H1 (cell line): ENCODE results near the gene TCIRG1. TPM values are rescaled to one million over a fixed set of nuclear protein-coding genes. Genes with fewer than 3 reads are reported as not detected.

Experiments
- CTCF ChIA-PET: fragments of 300-600 bp; sonication (Branson Sonifier 250); formaldehyde crosslinking; loops from one replicate; lab custom pipeline; 2021; ENCODE audit not compliant: partially characterized antibody; lab: Charles Lee
- POLR2A ChIA-PET: fragments of 300-600 bp; sonication (Branson Sonifier 250); formaldehyde crosslinking; loops from one replicate; lab custom pipeline; 2021; ENCODE audit warnings: inconsistent platforms; ENCODE audit not compliant: partially characterized antibody; lab: Charles Lee
- DNase-seq, 2 experiments: peaks; one replicate each; pipeline versions ENCODE4 v3.0.0 to v3.0.0-alpha.2; 2010 to 2022; ENCODE audit warnings: low spot score in 2 of 2, low read depth in 1 of 2, mixed read lengths in 1 of 2
- FAIRE-seq: peaks from 2 replicates; lab custom pipeline; 2011; peaks lifted over from hg19 to GRCh38; lab: Jason Lieb, UNC
- H2AFZ ChIP-seq: 2 replicates; pipeline ENCODE4 v1.8.1; 2012; ENCODE audit warnings: low read length, inconsistent platforms
- H2AK5ac ChIP-seq: 2 replicates; pipeline ENCODE4 v1.6.1; 2013; ENCODE audit warnings: low read depth, low read length
- H2BK120ac ChIP-seq: replicated peaks from 2 replicates; pipeline ENCODE3; 2013; ENCODE audit warnings: low read depth, low read length, inconsistent platforms
- H2BK12ac ChIP-seq: 2 replicates; pipeline ENCODE4 v1.6.1; 2013; ENCODE audit warnings: low read depth, low read length
- H2BK15ac ChIP-seq: 2 replicates; pipeline ENCODE4 v1.6.1; 2013; ENCODE audit warnings: low read length
- H2BK20ac ChIP-seq: 2 replicates; pipeline ENCODE4 v1.6.1; 2013; ENCODE audit warnings: low read length
- H2BK5ac ChIP-seq: 2 replicates; pipeline ENCODE4 v1.6.1; 2013; ENCODE audit warnings: low read depth, low read length
- H3K14ac ChIP-seq: 2 replicates; pipeline ENCODE4 v1.6.1; 2013; ENCODE audit warnings: inconsistent platforms; ENCODE audit not compliant: insufficient read length
- H3K18ac ChIP-seq: 2 replicates; pipeline ENCODE4 v1.6.1; 2013; ENCODE audit warnings: low read length; ENCODE audit errors: extremely low read depth
- H3K23ac ChIP-seq: 2 replicates; pipeline ENCODE4 v1.6.1; 2013; ENCODE audit warnings: inconsistent platforms; ENCODE audit not compliant: insufficient read length
- H3K23me2 ChIP-seq: 2 replicates; pipeline ENCODE4 v1.6.1; 2013; ENCODE audit warnings: low read depth, low read length
- H3K27ac ChIP-seq: 2 replicates; pipeline ENCODE4 v1.6.1; 2011; ENCODE audit warnings: low read depth, low read length, inconsistent platforms
- H3K27me3 ChIP-seq, 4 experiments: replicated peaks in 1 of 4; 1 replicate in 1 of 4; 2 replicates in 3 of 4; pipeline versions ENCODE4 v1.6.1 to v1.8.1; 2011 to 2013; ENCODE audit warnings: low read length in 3 of 4, mild to moderate bottlenecking in 3 of 4, inconsistent platforms in 2 of 4, mixed read lengths in 2 of 4, moderate library complexity in 1 of 4; ENCODE audit not compliant: control insufficient read depth in 3 of 4, insufficient read depth in 3 of 4; ENCODE audit errors: extremely low read depth in 1 of 4
- H3K36me3 ChIP-seq, 4 experiments: 2 replicates each; pipeline versions ENCODE4 v1.6.1 to v1.8.1; 2011 to 2013; ENCODE audit warnings: mild to moderate bottlenecking in 4 of 4, low read length in 3 of 4, moderate library complexity in 2 of 4, control low read depth in 1 of 4, inconsistent platforms in 1 of 4; ENCODE audit not compliant: insufficient read depth in 4 of 4, control insufficient read depth in 2 of 4
- H3K4ac ChIP-seq: replicated peaks from 2 replicates; pipeline ENCODE3; 2013; ENCODE audit warnings: low read length, low read depth, mixed read lengths, inconsistent platforms; ENCODE audit not compliant: insufficient read length
- H3K4me1 ChIP-seq, 4 experiments: replicated peaks in 1 of 4; 1 replicate in 1 of 4; 2 replicates in 3 of 4; pipeline versions ENCODE4 v1.6.1 to v1.8.1; 2011 to 2013; ENCODE audit warnings: low read length in 3 of 4, inconsistent platforms in 2 of 4, mixed read lengths in 1 of 4; ENCODE audit not compliant: insufficient read depth in 4 of 4, control insufficient read depth in 3 of 4
- H3K4me2 ChIP-seq, 2 experiments: 2 replicates each; pipeline versions ENCODE4 v1.6.1 to v1.8.1; 2011 to 2013; ENCODE audit warnings: low read depth in 2 of 2, low read length in 2 of 2, control low read depth in 1 of 2, inconsistent platforms in 1 of 2, mild to moderate bottlenecking in 1 of 2; ENCODE audit not compliant: insufficient read depth in 1 of 2
- H3K4me3 ChIP-seq, 4 experiments: fragments of 200-600, 300-600 bp in 1 of 4; sonication (generic), shearing (Covaris generic), sonication (Bioruptor Twin) in 1 of 4; 2 replicates each; pipeline versions ENCODE4 v1.5.1 to v1.8.1; 2011 to 2016; ENCODE audit warnings: low read length in 4 of 4, low read depth in 3 of 4, control low read depth in 2 of 4, inconsistent platforms in 2 of 4, mild to moderate bottlenecking in 2 of 4, mixed read lengths in 1 of 4, moderate library complexity in 1 of 4; ENCODE audit not compliant: insufficient read depth in 2 of 4; ENCODE audit errors: extremely low read depth in 1 of 4
- H3K56ac ChIP-seq: replicated peaks from 2 replicates; pipeline ENCODE3; 2013; ENCODE audit warnings: low read depth, mild to moderate bottlenecking, mixed read lengths, low read length, inconsistent platforms; ENCODE audit not compliant: insufficient read length
- H3K79me1 ChIP-seq: 2 replicates; pipeline ENCODE4 v1.6.1; 2013; ENCODE audit warnings: low read depth, low read length, control low read depth
- H3K79me2 ChIP-seq, 2 experiments: 2 replicates each; pipeline versions ENCODE4 v1.6.1 to v1.8.1; 2012 to 2013; ENCODE audit warnings: low read length in 2 of 2, mild to moderate bottlenecking in 2 of 2, inconsistent platforms in 1 of 2; ENCODE audit not compliant: insufficient read depth in 2 of 2, control insufficient read depth in 1 of 2
- H3K9ac ChIP-seq, 4 experiments: replicated peaks in 1 of 4; 1 replicate in 1 of 4; 2 replicates in 3 of 4; pipeline versions ENCODE4 v1.6.1 to v1.8.1; 2011 to 2013; ENCODE audit warnings: low read depth in 3 of 4, low read length in 3 of 4, control low read depth in 2 of 4, mild to moderate bottlenecking in 2 of 4, moderate library complexity in 2 of 4, inconsistent platforms in 1 of 4; ENCODE audit errors: extremely low read depth in 1 of 4
- H3K9me3 ChIP-seq, 2 experiments: 2 replicates each; pipeline versions ENCODE4 v1.6.1 to v1.8.1; 2012 to 2013; ENCODE audit warnings: mild to moderate bottlenecking in 2 of 2, moderate library complexity in 2 of 2, control low read depth in 1 of 2, inconsistent platforms in 1 of 2, low read depth in 1 of 2, low read length in 1 of 2, mixed read lengths in 1 of 2; ENCODE audit not compliant: insufficient read depth in 2 of 2
- H4K20me1 ChIP-seq, 2 experiments: replicated peaks in 1 of 2; 2 replicates each; pipeline versions ENCODE3 to v1.8.1; 2011 to 2013; ENCODE audit warnings: inconsistent platforms in 2 of 2, low read length in 2 of 2, mild to moderate bottlenecking in 1 of 2; ENCODE audit not compliant: insufficient read depth in 2 of 2, control insufficient read depth in 1 of 2
- H4K5ac ChIP-seq: 2 replicates; pipeline ENCODE4 v1.6.1; 2013; ENCODE audit warnings: low read length, low read depth, mixed read lengths, inconsistent platforms; ENCODE audit not compliant: insufficient read length
- H4K8ac ChIP-seq: 2 replicates; pipeline ENCODE4 v1.8.0; 2013; ENCODE audit warnings: mild to moderate bottlenecking, moderate library complexity, low read length, inconsistent platforms; ENCODE audit not compliant: insufficient read depth; ENCODE audit errors: extremely low read depth
- H4K91ac ChIP-seq: replicated peaks from 2 replicates; pipeline ENCODE3; 2013; ENCODE audit warnings: low read length, mixed read lengths, inconsistent platforms; ENCODE audit not compliant: insufficient read length
- POLR2AphosphoS5 ChIP-seq: IDR thresholded peaks from 2 replicates; pipeline ENCODE4 v1.6.1; 2011; ENCODE audit warnings: low read depth, low read length
- TBP ChIP-seq: IDR thresholded peaks from 2 replicates; pipeline ENCODE4 v1.6.1; 2011; ENCODE audit warnings: low read depth, low read length, improper control_type of control experiment
- WGBS, 2 experiments: shearing (Covaris generic) in 1 of 2; methylation state at CpG; one replicate each; pipeline versions ENCODE4 v1.1.6 to v1.1.7; 2013 to 2015; ENCODE audit warnings: low lambda C conversion rate in 2 of 2, mixed read lengths in 2 of 2, inconsistent platforms in 1 of 2, low coverage in 1 of 2, missing lambda C conversion rate in 1 of 2; ENCODE audit not compliant: insufficient replicate concordance in 2 of 2, insufficient coverage in 1 of 2, insufficient read length in 1 of 2; ENCODE audit errors: extremely low coverage in 1 of 2, missing lambda C conversion rate in 1 of 2; 5-methylcytosine and 5-hydroxymethylcytosine counted together
- polyA plus RNA-seq, 7 experiments: library from polyadenylated mRNA; depleted of rRNA in 3 of 7; stranded (reverse) in 5 of 7; unstranded in 2 of 7; fragments of >200 nt in 5 of 7; fragments of 200-250 nt in 2 of 7; gene quantifications; 1 replicate in 5 of 7; 2 replicates in 1 of 7; 4 replicates in 1 of 7; pipeline versions ENCODE4 v1.2.1 to v1.2.3, GENCODE V29; 2011 to 2013; ENCODE audit warnings: missing spikeins in 2 of 7, mixed read lengths in 2 of 7
- total RNA-seq: library from RNA; stranded (reverse); fragmentation: NEBNext Ultra II Directional; extraction: Animal tissue kit (Norgen Biotek cat#: 25700); gene quantifications from 2 replicates; pipeline ENCODE4 v1.2.1, GENCODE V29; 2021

The TCIRG1 gene
- total and polyA plus RNA-seq, 2 of the 8 experiments (the other 6 are each of a cell fraction or from before 2014, with no cell fraction given) = 25.3 to 39.6 TPM

- POLR2A ChIA-PET = interaction anchor here (0.6 to 10.8 kb wide), 12 partner anchors 9 to 606 kb away, joined by 3 to 183 read pairs (median 4); partner anchors contain the start of genes CHKA, NDUFS8 and TCIRG1
Observed at GRCh38 chr11:68053117-68053516, 14.3 kb downstream of the TCIRG1 start.

More at GRCh38 chr11:68053117-68053516, 14.3 kb downstream of the TCIRG1 start:
- no peak overlapping the region for H2BK120ac ChIP-seq
- no peak overlapping the region for H3K9ac ChIP-seq
- no peak for DNase-seq
- H2BK5ac ChIP-seq = no peak overlapping the region
- H3K27me3 ChIP-seq = no peaks in the 10 kb centered on the region
- CTCF ChIA-PET = interaction anchor here (0.9 to 2.9 kb wide), 6 partner anchors 9 to 154 kb away, joined by 3 to 18 read pairs (median 4); partner anchors contain the start of gene TCIRG1
- H2BK15ac ChIP-seq = no peak overlapping the region
- peaks cover 3% of the 10 kb centered on the region; the same call in 1 of the 2 replicates for H3K79me1 ChIP-seq
- H3K79me2 ChIP-seq = no peaks in the 10 kb centered on the region
- H2BK12ac ChIP-seq = no peak overlapping the region
- no peak overlapping the region for H3K14ac ChIP-seq
- H3K4me2 ChIP-seq = no peak overlapping the region
- no peak overlapping the region for H4K91ac ChIP-seq
- TF ChIP-seq TBP (no peak), POLR2AphosphoS5 (peak; percentile 81; the same call in 1 of the 2 replicates)
- TF ChIP-seq, all 59 proteins: peak for 1
- Histone ChIP-seq H4K5ac (no peak overlapping the region), H3K4me3 (no peak overlapping the region), H3K4ac (no peak overlapping the region), H2BK20ac (no peak overlapping the region), H3K9me3 (no peaks in the 10 kb centered on the region), H3K23ac (no peak overlapping the region), H2AK5ac (no peak overlapping the region), H3K27ac (no peak overlapping the region), H3K56ac (no peak overlapping the region), H4K20me1 (peaks cover 2 to 9% of the 10 kb centered on the region in 2 experiments), H3K36me3 (peaks cover 2 to 12% (median 4%) of the 10 kb centered on the region in 4 experiments; a peak in 4 of 8 replicates), H3K18ac (no peak overlapping the region), H3K23me2 (no peaks in the 10 kb centered on the region), H3K4me1 (peaks cover 0 to 10% (median 6%) of the 10 kb centered on the region in 4 experiments; a peak in 5 of 7 replicates), H4K8ac (no peak overlapping the region), H2AFZ (no peak overlapping the region)
- no peak for FAIRE-seq
- WGBS, 2 experiments = 86% methylated on average over 9 of the region's 9 CpGs; no CpG with 5 or more reads in 1 of the 2 experiments
